GM12801 (cell line): Measurements from ENCODE around the gene SUSD1.

ENCODE experiments used
- TF ChIP-seq, protein P1 (sequence below): IDR thresholded peaks from one replicate; pipeline ENCODE4 v1.5.1; 2011; ENCODE audit warnings: control low read depth; ENCODE audit not compliant: insufficient read length; ENCODE audit errors: extremely low read depth

SUSD1 gene

DNA sequence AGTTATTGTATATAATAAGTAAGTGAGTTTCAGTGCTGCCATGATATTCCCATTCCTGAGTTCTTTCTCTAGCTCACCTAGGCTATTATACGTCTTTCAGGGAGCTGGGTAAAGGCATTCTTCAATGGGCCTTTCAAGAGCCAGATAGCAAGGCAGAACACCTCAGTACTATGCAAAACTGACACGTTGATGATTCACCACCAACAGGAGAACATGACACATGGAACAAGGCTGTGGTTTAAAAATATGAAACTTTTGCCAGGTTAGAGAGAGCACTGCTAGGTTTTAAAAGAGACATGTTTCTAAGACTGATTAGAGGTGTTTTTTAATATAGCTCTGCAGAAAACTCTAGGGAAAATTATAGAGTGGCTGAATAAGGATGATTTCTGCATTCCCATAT lies 182.6 kb downstream of the SUSD1 start:
- TF ChIP-seq, protein P1, sequence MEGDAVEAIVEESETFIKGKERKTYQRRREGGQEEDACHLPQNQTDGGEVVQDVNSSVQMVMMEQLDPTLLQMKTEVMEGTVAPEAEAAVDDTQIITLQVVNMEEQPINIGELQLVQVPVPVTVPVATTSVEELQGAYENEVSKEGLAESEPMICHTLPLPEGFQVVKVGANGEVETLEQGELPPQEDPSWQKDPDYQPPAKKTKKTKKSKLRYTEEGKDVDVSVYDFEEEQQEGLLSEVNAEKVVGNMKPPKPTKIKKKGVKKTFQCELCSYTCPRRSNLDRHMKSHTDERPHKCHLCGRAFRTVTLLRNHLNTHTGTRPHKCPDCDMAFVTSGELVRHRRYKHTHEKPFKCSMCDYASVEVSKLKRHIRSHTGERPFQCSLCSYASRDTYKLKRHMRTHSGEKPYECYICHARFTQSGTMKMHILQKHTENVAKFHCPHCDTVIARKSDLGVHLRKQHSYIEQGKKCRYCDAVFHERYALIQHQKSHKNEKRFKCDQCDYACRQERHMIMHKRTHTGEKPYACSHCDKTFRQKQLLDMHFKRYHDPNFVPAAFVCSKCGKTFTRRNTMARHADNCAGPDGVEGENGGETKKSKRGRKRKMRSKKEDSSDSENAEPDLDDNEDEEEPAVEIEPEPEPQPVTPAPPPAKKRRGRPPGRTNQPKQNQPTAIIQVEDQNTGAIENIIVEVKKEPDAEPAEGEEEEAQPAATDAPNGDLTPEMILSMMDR, result no peak

DNA sequence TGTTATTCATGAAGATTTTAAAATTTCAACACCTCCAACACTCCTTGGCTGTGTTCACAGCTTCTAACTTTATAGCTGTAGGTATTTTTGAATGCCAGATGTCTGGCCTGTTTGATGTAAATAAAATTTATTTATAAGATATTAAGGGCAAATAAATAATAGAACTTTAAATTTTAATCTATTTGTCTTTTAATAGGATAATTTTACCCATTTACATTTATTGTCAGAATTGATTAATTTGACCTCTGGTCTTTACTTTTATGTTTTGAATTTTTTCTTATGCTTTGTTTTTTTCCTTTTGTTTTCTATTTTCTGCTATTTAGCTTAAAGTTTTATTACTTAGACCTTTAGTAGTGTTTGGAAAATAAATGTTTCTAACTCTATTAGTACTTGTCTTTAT lies 183.9 kb downstream of the SUSD1 start:
- TF ChIP-seq, protein P1, result no peak
